Pancreas (tissue), 10 donors: Measurements from ENCODE around the gene ZBTB46. TPM values are rescaled to one million over a fixed set of nuclear protein-coding genes. Genes with fewer than 3 reads are reported as not detected.
A peak's percentile ranks its signal among the peaks of the same experiment; 100 is the strongest.
"Not testable (repeated sequence)": the region's sequence is repeated elsewhere in the genome, so short reads cannot be mapped to it uniquely, and the experiment has no call there.

ENCODE experiments used
- ATAC-seq, 4 donors: fragments of 200-7000 bp; cut with Tn5 transposase; one replicate each; pipeline versions ENCODE4 v1.8.0 to v1.9.1; 2020; ENCODE audit warnings: mild to moderate bottlenecking in 4 of 4, moderate library complexity in 4 of 4
- DNase-seq, 6 donors: peaks; one replicate each; pipeline ENCODE4 v3.0.0-alpha.2; 2020
- FAIRE-seq: peaks from 2 replicates; lab custom pipeline; 2012; peaks lifted over from hg19 to GRCh38; lab: Jason Lieb, UNC
- H3K27ac ChIP-seq, 4 donors: fragments of 200-600 bp; sonication (generic); 1 replicate in 3 of 4; 2 replicates in 1 of 4; pipeline versions ENCODE4 v1.5.0 to v1.8.0; 2020
- H3K27me3 ChIP-seq, 4 donors: fragments of 200-600 bp; one replicate each; pipeline ENCODE4 v1.8.0; 2021
- H3K36me3 ChIP-seq, 3 donors: fragments of 200-600 bp; sonication (generic) in 1 of 3; one replicate each; pipeline versions ENCODE4 v1.5.0 to v1.8.0; 2020 to 2021
- H3K4me1 ChIP-seq, 3 donors: fragments of 200-600 bp; one replicate each; pipeline ENCODE4 v1.8.0; 2021
- H3K4me3 ChIP-seq, 4 donors: fragments of 200-600 bp; sonication (generic) in 2 of 4; one replicate each; pipeline versions ENCODE4 v1.5.0 to v1.8.0; 2020 to 2021
- H3K9me3 ChIP-seq, 4 donors: fragments of 200-600 bp; one replicate each; pipeline ENCODE4 v1.8.0; 2021
- CTCF ChIP-seq, 4 donors: fragments of 200-600 bp; sonication (generic) in 3 of 4; IDR thresholded peaks; one replicate each; pipeline versions ENCODE4 v1.5.0 to v1.8.0; 2021; ENCODE audit warnings: antibody characterized with exemption in 4 of 4
- WGBS, 2 donors: extraction: QIAGEN DNeasy Blood & Tissue Kit; methylation state at CpG; one replicate each; pipeline ENCODE4 v1.1.7; 2013; 5-methylcytosine and 5-hydroxymethylcytosine counted together
- intact Hi-C, 3 donors: fragments of 100-400 bp; cut with DNase I; formaldehyde crosslinking; loops; one replicate each; pipeline versions ENCODE4 v1.11.1 to v1.14.2; 2022
- polyA plus RNA-seq, 2 donors: library from polyadenylated mRNA; stranded (reverse); fragments of 200-250 nt; gene quantifications; one replicate each; pipeline ENCODE4 v1.2.3, GENCODE V29; 2013
- total RNA-seq, 6 donors: library from RNA; stranded (reverse); fragmentation: NEBNext Ultra II Directional in 4 of 6; extraction: Animal tissue kit (Norgen Biotek cat#: 25700) in 4 of 6; gene quantifications; one replicate each; pipeline versions ENCODE4 v1.2.1 to v1.2.4, GENCODE V29; 2021 to 2023
- donor health status: healthy with polysubstance abuse.
- donor health status: DM: no; HTN: no; CAD: no; lungs with moderate emphysema.
- donor health status: DM: no; HTN: no; CAD: no.
- donor health status: control.
- donor health status: control.
- donor health status: Bipolar disorder and iron deficiency.
- donor health status: DM: yes; HTN: yes; CAD: no.
- donor health status: DM: no; HTN: no; CAD: no.
- donor health status: DM: no; HTN: no; CAD: no.
- donor health status: DM: yes; HTN: yes; CAD: no.

Gene ZBTB46
- total and polyA plus RNA-seq, 8 donors = 2.2 to 7.4 (median 3.0) TPM

DNA sequence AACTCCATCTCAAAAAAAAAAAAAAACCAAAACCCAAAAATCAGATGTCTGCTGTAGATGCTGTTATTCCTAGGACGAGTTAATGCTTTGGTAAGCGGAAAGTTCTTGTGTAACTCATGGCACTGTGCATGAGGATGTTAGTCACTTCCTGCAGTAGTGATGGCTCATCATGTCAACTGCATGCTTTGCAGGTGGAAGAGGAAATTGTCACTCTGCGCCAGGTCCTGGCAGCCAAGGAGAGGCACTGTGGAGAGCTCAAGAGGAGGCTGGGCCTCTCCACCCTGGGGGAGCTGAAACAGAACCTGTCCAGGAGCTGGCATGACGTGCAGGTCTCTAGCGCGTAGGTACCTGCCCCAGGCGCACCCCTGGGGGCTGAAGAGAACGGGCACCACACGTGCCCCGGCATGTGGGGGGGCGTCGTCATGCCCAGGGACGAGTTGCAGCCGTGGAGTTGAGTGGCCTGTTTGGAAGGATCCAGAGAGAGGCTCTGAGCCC, 42.5 kb upstream of the ZBTB46 start:
- ATAC-seq = peak in 3 of 4 donors; percentile 35 to 83 (median 76)
- no peak overlapping the region for H3K4me3 ChIP-seq
- no peak for DNase-seq
- no peaks in the 10 kb centered on the region for H3K4me1 ChIP-seq
- FAIRE-seq = no peak
- peak overlapping the region in 2 of 4 donors; percentile 36 to 53 for H3K27ac ChIP-seq
- no peak for TF ChIP-seq CTCF (IDR thresholded peaks at IDR 0.05)
- intact Hi-C loops = no loop called here
- no peaks in the 10 kb centered on the region for H3K9me3 ChIP-seq
- no peaks in the 10 kb centered on the region for H3K27me3 ChIP-seq
- WGBS, 2 donors = 88 to 92% methylated on average over 14 of the region's 14 CpGs
- peaks cover 8 to 68% (median 23%) of the 10 kb centered on the region in 3 donors for H3K36me3 ChIP-seq

DNA sequence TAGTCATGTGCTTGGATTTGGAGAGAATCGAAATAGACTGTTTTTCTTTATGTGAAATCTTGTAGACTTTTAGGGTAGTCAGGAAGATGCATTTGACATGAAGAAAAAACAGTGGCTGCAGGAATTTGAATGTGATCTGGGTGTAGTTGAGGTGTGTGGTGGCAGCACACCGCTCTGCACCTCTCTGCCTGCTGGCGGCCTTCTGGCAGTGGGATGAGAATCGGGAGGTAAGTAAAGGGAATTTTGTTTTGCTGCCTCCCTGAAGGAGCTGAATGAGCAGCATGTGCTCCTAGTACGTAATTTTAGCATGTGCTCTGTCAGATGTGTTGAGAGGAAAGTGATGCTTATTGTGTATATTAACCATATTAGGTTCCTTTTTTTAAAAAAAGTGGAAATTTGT, 37.2 kb upstream of the ZBTB46 start:
- H3K9me3 ChIP-seq = no peaks in the 10 kb centered on the region
- FAIRE-seq (no peak), ATAC-seq (no peak), DNase-seq (no peak)
- intact Hi-C loops = no loop called here
- WGBS, 2 donors = 92 to 93% methylated on average over 5 of the region's 5 CpGs
- H3K27ac ChIP-seq = no peak overlapping the region
- peaks cover 5 to 24% (median 6%) of the 10 kb centered on the region in 3 donors for H3K36me3 ChIP-seq
- no peak overlapping the region for H3K4me3 ChIP-seq
- H3K27me3 ChIP-seq = no peaks in the 10 kb centered on the region
- H3K4me1 ChIP-seq = peaks cover 5 to 11% (median 6%) of the 10 kb centered on the region in 3 donors
- TF ChIP-seq CTCF (IDR thresholded peaks at IDR 0.05) = no peak

DNA sequence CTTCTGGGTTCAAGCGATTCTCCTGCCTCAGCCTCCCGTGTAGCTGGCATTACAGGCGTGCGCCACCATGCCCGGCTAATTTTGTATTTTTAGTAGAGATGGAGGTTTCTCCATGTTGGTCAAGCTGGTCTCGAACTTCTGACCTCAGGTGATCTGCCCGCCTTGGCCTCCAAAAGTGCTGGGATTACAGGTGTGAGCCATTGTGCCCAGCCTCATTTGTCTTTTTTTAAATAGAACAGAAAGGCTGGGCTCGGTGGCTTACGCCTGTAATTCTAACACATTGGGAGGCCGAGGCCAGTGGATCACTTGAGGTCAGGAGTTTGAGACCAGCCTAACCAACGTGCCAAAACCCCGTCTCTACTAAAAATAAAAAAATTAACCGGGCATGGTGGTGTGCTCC, 36.0 kb upstream of the ZBTB46 start:
- Histone ChIP-seq H3K4me1 (peaks cover 5 to 14% (median 6%) of the 10 kb centered on the region in 3 donors), H3K36me3 (peaks cover 5 to 24% (median 6%) of the 10 kb centered on the region in 3 donors)
- H3K9me3 ChIP-seq, H3K27ac ChIP-seq, H3K27me3 ChIP-seq, ATAC-seq, intact Hi-C loops, FAIRE-seq, DNase-seq, H3K4me3 ChIP-seq: not testable (repeated sequence)
- 91 to 94% methylated on average over 13 of the region's 13 CpGs for WGBS, 2 donors

GRCh38 chr20:63864978-63865640, 34.0 kb upstream of the ZBTB46 start, which contains the start of gene TPD52L2:
TSS of gene TPD52L2 (plus strand) at chr20:63865270. CDS start at chr20:63865366, 96 bp downstream.
- TF ChIP-seq CTCF (IDR thresholded peaks at IDR 0.05) = no peak
- Histone ChIP-seq H3K4me1 (peaks cover 5 to 14% (median 6%) of the 10 kb centered on the region in 3 donors), H3K27me3 (no peaks in the 10 kb centered on the region), H3K36me3 (peaks cover 5 to 16% (median 6%) of the 10 kb centered on the region in 3 donors), H3K27ac (peak within 1 kb of the TSS; percentile 87 to 94 (median 90)), H3K9me3 (no peaks in the 10 kb centered on the region), H3K4me3 (peak within 1 kb of the TSS; percentile 89 to 95 (median 92))
- FAIRE-seq (peak; percentile 34), DNase-seq (peak; percentile 95 to 100 (median 99)), ATAC-seq (peak; percentile 90 to 94 (median 92))
- intact Hi-C loops = no loop called here
- 0% methylated on average over 67 to 68 of the region's 68 CpGs for WGBS, 2 donors

GRCh38 chr20:63864545-63864977, 33.5 kb upstream of the ZBTB46 start:
- DNase-seq = no peak
- Histone ChIP-seq H3K36me3 (peaks cover 3 to 10% (median 5%) of the 10 kb centered on the region in 3 donors), H3K9me3 (no peaks in the 10 kb centered on the region), H3K27ac (peak overlapping the region; percentile 87 to 94 (median 90)), H3K4me3 (peak overlapping the region; percentile 89 to 95 (median 92)), H3K27me3 (no peaks in the 10 kb centered on the region), H3K4me1 (peaks cover 5 to 14% (median 6%) of the 10 kb centered on the region in 3 donors)
- 1% methylated on average over 25 of the region's 25 CpGs for WGBS, 2 donors
- no peak for ATAC-seq
- no peak for FAIRE-seq
- TF ChIP-seq CTCF (IDR thresholded peaks at IDR 0.05) = no peak
- intact Hi-C loops = no loop called here
